GM23338 (cell line): Measurements from ENCODE around the gene VENTX.
A peak's percentile ranks its signal among the peaks of the same experiment; 100 is the strongest.

Experiments used
- CTCF ChIP-seq, 2 experiments: fragments of 200-600 bp in 1 of 2; sonication (generic) in 1 of 2; conservative IDR thresholded peaks; 2 replicates each; pipeline versions ENCODE4 v1.5.1 to v1.6.1; 2016 to 2017; ENCODE audit warnings: antibody characterized with exemption in 2 of 2, low read depth in 2 of 2, mild to moderate bottlenecking in 2 of 2, moderate library complexity in 1 of 2
- EZH2 ChIP-seq: fragments of 200-600 bp; sonication (generic); IDR thresholded peaks from one replicate; pipeline ENCODE4 v1.8.0; 2017; ENCODE audit warnings: antibody characterized with exemption, mild to moderate bottlenecking, low read depth; ENCODE audit not compliant: unreplicated experiment
- EZH2phosphoT487 ChIP-seq: fragments of 200-600 bp; sonication (generic); IDR thresholded peaks from one replicate; pipeline ENCODE4 v1.8.1; 2018; ENCODE audit warnings: antibody characterized with exemption; ENCODE audit not compliant: unreplicated experiment
- JUNB ChIP-seq: IDR thresholded peaks from one replicate; pipeline ENCODE4 v1.6.1; 2016; ENCODE audit warnings: antibody characterized with exemption; ENCODE audit not compliant: unreplicated experiment
- POLR2AphosphoS5 ChIP-seq: IDR thresholded peaks from 2 replicates; pipeline ENCODE4 v1.6.1; 2016; ENCODE audit warnings: antibody characterized with exemption, low read depth
- REST ChIP-seq: IDR thresholded peaks from one replicate; pipeline ENCODE4 v1.6.1; 2018; ENCODE audit warnings: antibody characterized with exemption; ENCODE audit not compliant: unreplicated experiment
- STAT1 ChIP-seq: IDR thresholded peaks from one replicate; pipeline ENCODE4 v1.6.1; 2016; ENCODE audit warnings: antibody characterized with exemption; ENCODE audit not compliant: unreplicated experiment
- TF ChIP-seq, protein P1 (sequence below): fragments of 250-450 bp; sonication (Bioruptor Pico); IDR thresholded peaks from 2 replicates; pipeline ENCODE4 v1.5.0; 2020; ENCODE audit warnings: mild to moderate bottlenecking, moderate library complexity

GRCh38 chr10:133277277-133277992 is 39.8 kb downstream of the VENTX start:
- TF ChIP-seq CTCF (conservative IDR thresholded peaks at IDR 0.05; ENCODE audit: low read depth in 2 of 2) (no peak), POLR2AphosphoS5 (0 out of 2 replicates have a peak, but pooled peaks have one; percentile 18), REST (no peak), EZH2phosphoT487 (no peak), STAT1 (no peak), JUNB (no peak), EZH2 (no peak)
- TF ChIP-seq, protein P1, sequence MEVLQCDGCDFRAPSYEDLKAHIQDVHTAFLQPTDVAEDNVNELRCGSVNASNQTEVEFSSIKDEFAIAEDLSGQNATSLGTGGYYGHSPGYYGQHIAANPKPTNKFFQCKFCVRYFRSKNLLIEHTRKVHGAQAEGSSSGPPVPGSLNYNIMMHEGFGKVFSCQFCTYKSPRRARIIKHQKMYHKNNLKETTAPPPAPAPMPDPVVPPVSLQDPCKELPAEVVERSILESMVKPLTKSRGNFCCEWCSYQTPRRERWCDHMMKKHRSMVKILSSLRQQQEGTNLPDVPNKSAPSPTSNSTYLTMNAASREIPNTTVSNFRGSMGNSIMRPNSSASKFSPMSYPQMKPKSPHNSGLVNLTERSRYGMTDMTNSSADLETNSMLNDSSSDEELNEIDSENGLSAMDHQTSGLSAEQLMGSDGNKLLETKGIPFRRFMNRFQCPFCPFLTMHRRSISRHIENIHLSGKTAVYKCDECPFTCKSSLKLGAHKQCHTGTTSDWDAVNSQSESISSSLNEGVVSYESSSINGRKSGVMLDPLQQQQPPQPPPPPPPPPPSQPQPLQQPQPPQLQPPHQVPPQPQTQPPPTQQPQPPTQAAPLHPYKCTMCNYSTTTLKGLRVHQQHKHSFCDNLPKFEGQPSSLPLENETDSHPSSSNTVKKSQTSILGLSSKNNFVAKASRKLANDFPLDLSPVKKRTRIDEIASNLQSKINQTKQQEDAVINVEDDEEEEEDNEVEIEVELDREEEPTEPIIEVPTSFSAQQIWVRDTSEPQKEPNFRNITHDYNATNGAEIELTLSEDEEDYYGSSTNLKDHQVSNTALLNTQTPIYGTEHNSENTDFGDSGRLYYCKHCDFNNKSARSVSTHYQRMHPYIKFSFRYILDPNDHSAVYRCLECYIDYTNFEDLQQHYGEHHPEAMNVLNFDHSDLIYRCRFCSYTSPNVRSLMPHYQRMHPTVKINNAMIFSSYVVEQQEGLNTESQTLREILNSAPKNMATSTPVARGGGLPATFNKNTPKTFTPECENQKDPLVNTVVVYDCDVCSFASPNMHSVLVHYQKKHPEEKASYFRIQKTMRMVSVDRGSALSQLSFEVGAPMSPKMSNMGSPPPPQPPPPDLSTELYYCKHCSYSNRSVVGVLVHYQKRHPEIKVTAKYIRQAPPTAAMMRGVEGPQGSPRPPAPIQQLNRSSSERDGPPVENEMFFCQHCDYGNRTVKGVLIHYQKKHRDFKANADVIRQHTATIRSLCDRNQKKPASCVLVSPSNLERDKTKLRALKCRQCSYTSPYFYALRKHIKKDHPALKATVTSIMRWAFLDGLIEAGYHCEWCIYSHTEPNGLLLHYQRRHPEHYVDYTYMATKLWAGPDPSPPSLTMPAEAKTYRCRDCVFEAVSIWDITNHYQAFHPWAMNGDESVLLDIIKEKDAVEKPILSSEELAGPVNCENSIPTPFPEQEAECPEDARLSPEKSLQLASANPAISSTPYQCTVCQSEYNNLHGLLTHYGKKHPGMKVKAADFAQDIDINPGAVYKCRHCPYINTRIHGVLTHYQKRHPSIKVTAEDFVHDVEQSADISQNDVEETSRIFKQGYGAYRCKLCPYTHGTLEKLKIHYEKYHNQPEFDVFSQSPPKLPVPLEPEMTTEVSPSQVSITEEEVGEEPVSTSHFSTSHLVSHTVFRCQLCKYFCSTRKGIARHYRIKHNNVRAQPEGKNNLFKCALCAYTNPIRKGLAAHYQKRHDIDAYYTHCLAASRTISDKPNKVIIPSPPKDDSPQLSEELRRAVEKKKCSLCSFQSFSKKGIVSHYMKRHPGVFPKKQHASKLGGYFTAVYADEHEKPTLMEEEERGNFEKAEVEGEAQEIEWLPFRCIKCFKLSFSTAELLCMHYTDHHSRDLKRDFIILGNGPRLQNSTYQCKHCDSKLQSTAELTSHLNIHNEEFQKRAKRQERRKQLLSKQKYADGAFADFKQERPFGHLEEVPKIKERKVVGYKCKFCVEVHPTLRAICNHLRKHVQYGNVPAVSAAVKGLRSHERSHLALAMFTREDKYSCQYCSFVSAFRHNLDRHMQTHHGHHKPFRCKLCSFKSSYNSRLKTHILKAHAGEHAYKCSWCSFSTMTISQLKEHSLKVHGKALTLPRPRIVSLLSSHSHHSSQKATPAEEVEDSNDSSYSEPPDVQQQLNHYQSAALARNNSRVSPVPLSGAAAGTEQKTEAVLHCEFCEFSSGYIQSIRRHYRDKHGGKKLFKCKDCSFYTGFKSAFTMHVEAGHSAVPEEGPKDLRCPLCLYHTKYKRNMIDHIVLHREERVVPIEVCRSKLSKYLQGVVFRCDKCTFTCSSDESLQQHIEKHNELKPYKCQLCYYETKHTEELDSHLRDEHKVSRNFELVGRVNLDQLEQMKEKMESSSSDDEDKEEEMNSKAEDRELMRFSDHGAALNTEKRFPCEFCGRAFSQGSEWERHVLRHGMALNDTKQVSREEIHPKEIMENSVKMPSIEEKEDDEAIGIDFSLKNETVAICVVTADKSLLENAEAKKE: no peak
